GM12801 (cell line): ENCODE measurements around the gene TWIST1.

ENCODE experiments used
- CTCF ChIP-seq: IDR thresholded peaks from one replicate; pipeline ENCODE4 v1.5.1; 2011; ENCODE audit warnings: control low read depth; ENCODE audit not compliant: insufficient read length; ENCODE audit errors: extremely low read depth

The TWIST1 gene

GRCh38 chr7:19099194-19099593 lies 18.2 kb downstream of the TWIST1 start:
- TF ChIP-seq CTCF = no peak

- no peak for TF ChIP-seq CTCF
Observed at GRCh38 chr7:19098510-19098909, 18.9 kb downstream of the TWIST1 start.

- TF ChIP-seq CTCF = no peak
Observed at GRCh38 chr7:19097165-19098055, 20.0 kb downstream of the TWIST1 start.

- no peak for TF ChIP-seq CTCF
Observed at GRCh38 chr7:19095353-19095860, 22.0 kb downstream of the TWIST1 start.

GRCh38 chr7:19094598-19095352 lies 22.7 kb downstream of the TWIST1 start:
- TF ChIP-seq CTCF = no peak

GRCh38 chr7:19094138-19094537 lies 23.3 kb downstream of the TWIST1 start:
- no peak for TF ChIP-seq CTCF

GRCh38 chr7:19091550-19092200 lies 25.8 kb downstream of the TWIST1 start:
- TF ChIP-seq CTCF = no peak
